GM19468 (cell line): ENCODE measurements around the gene ZIC3.

ENCODE experiments used
- ATAC-seq: cut with Tn5 transposase; IDR thresholded peaks from one replicate; pipeline ENCODE4 v1.9.1; 2021; ENCODE audit warnings: mild to moderate bottlenecking, moderate library complexity, moderate number of reproducible peaks; ENCODE audit not compliant: unreplicated experiment; ENCODE audit errors: extremely low read depth

ZIC3 gene

DNA sequence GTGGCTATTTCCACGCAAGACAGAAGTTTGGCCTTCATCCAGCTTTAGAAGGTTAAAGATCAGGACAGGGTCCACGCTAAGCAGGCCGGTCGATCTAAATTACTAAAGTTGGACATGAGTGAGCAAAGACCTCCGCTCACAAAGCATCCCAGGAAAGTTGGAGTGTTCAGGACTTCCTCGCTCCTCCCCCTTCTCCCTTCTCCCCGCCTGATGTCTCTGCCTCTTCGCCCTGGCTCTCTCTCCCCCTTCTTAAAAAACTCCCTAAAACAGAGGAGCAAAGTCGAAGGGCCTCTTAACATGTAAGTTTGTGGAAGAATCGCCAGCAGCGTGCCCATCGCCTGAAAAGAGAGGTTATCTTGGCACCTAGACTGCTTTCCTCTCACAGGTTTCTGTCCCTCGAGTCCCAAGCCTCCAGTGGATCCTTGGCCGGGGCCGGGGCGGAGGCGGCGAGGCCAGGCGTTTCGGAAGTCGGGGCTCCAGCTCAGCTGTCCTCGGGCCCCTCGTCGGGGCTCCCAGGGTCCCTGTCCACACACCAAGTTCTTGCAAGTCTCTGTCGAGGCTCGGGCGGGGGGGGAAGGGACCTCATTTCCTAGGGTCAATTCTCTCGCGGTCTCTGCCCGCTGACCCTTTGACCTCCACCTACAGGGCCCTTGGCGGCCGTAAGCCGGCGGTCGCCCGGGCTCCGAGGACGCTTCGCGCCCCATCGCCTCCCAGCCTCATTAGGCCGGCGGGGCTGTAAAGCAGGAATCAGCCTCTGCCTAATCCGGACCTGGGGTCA lies 7.6 kb downstream of the ZIC3 start:
- ATAC-seq, result no peak

DNA sequence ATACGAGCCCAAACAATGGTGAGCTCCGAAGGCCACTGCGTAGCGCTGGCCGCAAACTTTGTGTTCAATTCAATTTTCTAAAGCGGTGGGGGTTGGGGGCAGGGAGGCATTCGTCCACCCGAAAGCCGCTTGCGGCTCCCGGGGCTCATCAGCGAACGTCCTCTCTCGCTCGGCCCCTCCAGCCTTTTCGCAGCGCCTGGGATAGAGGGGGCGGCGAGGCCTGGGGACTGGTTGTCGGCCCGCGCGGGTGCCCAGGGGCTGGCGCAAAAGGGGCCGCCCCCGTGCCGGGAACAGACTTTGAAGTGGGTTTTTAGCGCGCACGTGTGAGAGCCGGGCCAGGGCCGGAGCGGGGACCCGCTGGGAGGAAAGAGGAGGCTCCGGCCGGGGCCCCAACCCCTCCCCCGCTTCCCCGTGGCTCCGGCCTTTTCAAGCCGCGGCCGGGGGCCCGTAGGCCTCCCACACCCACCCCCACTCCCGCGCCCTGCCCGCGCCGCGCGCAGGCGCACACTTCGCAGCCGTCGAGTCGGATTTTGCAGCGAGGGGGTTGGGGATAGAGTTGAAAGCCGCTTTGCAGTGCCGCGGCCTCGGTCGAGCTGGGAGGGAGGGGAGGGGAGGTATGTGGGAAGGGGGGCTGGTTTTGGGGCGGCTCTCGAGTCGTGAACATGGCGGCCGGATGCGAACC lies 8.3 kb downstream of the ZIC3 start:
- ATAC-seq, result no peak

DNA sequence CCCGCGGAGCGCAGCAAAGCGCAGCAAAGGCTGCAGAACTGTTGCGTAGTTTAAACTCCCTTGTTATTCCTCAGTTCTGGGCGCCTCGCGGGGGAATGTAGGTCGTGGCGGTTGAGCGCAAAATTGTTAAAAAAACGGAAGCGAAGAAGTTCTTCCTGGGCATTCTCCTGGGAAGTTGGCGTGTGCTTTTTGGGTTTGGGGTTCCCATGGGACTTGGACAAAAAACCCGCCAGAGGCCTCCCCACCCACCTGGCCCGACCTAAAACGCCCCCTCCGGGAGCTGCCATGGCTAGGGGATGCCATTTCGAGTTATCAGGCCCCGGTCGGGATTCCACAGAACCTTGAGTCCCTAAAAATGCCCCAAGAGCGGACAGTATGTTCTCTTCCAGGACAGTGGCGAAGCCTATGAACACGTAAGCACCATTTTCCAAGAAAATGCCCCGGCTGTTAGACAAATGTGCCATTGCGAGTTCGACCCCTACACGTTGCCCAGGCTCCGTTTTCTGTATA lies 8.9 kb downstream of the ZIC3 start:
- no peak for ATAC-seq

DNA sequence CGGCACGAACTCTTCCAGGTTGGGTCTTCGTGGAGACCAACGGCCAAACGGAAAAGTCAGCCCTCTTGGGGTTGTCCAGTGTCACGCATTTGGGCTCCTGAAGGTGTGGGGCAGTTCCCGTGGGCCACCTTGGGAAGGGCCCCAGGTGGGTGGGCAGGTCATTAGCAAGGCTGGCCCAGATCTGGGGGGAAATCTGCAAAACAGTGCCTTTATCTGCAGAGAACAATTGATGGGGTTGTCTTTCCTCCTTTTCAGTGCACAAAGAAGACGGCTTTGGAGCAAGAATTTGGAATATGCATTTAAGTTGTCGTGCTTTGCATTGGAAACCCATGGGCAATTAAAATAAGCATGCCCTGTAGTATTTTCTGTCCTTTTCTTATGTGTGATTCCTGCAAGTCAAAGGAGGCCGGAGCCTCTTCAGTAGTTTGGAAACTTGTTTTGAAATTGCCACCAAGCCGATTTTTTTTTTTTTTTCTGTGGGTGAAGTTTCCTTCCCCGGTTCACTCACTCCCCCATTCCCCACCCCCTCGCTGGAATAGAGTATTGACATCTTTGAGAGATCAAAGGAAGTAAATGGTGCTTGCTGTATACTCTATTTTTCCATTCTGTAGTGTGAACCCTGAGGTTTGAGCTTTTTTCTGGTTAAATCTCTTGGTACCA lies 9.8 kb downstream of the ZIC3 start:
- no peak for ATAC-seq

DNA sequence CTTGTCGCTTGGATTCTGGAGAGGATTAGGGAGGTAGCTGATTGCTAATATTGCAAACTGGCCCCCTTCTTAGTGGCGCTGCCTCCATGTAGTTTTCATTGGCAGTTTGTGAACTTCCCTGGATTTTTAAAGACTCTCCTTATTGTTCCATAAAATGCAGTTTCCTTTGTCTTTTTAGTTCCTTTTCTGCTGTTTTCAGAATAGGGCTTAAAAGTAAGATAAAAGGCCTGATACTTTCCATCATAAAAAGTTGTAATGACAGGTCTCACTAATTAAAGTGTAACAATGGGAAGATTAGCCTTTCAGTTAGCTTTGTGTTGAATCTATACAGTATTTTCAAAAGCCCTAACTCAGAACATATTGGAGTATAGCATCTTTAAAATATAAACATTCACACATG lies 21.2 kb downstream of the ZIC3 start:
- no peak for ATAC-seq

DNA sequence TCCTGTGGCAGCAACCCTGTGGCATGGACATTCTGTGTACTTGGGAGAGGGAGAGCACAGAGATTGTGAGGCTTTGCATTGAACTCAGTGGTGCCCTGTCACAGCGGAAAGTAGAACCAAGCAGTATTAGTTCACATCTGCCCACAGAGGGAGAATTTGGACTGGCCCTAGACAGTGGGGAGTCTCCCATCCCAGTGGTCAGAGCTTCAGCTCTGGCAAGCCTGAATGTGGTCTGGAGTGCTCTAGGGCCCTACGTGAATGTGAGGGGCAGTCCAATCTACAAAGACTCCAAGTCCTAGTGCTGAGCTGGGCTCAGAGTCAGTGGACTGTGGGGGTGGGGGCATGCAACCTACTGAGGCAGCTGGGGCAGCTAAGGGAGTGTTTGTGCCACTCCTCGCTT lies 34.8 kb downstream of the ZIC3 start:
- no peak for ATAC-seq
